ENCODE measurements around the gene CLOCK.

DNA sequence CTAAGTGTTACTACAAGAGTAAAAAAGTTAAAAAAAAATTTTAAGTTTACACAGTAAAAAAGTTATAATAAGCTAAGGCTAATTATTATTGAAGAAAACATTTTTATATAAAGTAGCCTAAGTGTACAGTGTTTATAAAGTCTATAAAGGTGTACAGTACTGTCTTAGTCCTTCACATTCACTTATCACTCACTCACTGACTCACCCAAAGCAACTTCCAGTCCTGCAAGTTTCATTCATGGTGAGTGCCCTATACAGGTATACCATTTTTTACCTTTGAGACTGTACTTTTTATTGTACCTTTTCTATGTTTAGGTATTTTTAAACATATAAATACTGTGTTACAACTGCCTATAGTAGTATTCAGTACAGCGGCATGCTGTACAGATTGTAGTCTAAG is 76.7 kb downstream of the CLOCK start:
- TF ChIP-seq CTCF (IDR thresholded peaks at IDR 0.05; ENCODE audit: low read depth, low read length) = no peak
- no peak for TF ChIP-seq EZH2phosphoT487 (IDR thresholded peaks at IDR 0.05; ENCODE audit: low read depth)

Data from OCI-LY3 (cell line).